BLaER1 (cell line): ENCODE data around the gene ZNF746.

Experiments
- H3K27ac ChIP-seq: shearing (Covaris generic); formaldehyde crosslinking; 2 replicates; pipeline ENCODE4 v1.8.1; 2022
- H3K27me3 ChIP-seq: shearing (Covaris generic); formaldehyde crosslinking; 2 replicates; pipeline ENCODE4 v1.8.1; 2022
- H3K36me3 ChIP-seq: shearing (Covaris generic); formaldehyde crosslinking; 2 replicates; pipeline ENCODE4 v1.8.1; 2022
- H3K4me1 ChIP-seq: shearing (Covaris generic); formaldehyde crosslinking; 2 replicates; pipeline ENCODE4 v1.8.1; 2022
- H3K4me2 ChIP-seq: shearing (Covaris generic); formaldehyde crosslinking; 2 replicates; pipeline ENCODE4 v1.8.1; 2022
- H3K4me3 ChIP-seq: shearing (Covaris generic); formaldehyde crosslinking; 2 replicates; pipeline ENCODE4 v1.8.1; 2022
- H3K9ac ChIP-seq: shearing (Covaris generic); formaldehyde crosslinking; 2 replicates; pipeline ENCODE4 v1.8.1; 2022
- H3K9me3 ChIP-seq: shearing (Covaris generic); formaldehyde crosslinking; 2 replicates; pipeline ENCODE4 v1.8.1; 2022
- H4K20me1 ChIP-seq: shearing (Covaris generic); formaldehyde crosslinking; 2 replicates; pipeline ENCODE4 v1.8.1; 2022
- Cebpa-rat ChIP-seq: shearing (Covaris generic); IDR thresholded peaks from 2 replicates; pipeline ENCODE4 v1.8.1; 2022

ZNF746 gene

GRCh38 chr7:149497467-149498261 is at the start of gene ZNF746:
TSS of gene ZNF746 (minus strand) at chr7:149497809. CDS start at chr7:149497536, 273 bp downstream.
- H3K4me3 ChIP-seq = peak within 1 kb of the TSS; percentile 95
- peak within 1 kb of the TSS; percentile 99 for H3K9ac ChIP-seq
- H4K20me1 ChIP-seq = peaks cover 32% of the 10 kb centered on the region
- peak within 1 kb of the TSS; percentile 94 for H3K4me2 ChIP-seq
- TF ChIP-seq Cebpa-rat = no peak
- peak within 1 kb of the TSS; percentile 98 for H3K27ac ChIP-seq
- peaks cover 23% of the 10 kb centered on the region for H3K4me1 ChIP-seq
- no peaks in the 10 kb centered on the region for H3K27me3 ChIP-seq
- no peaks in the 10 kb centered on the region for H3K9me3 ChIP-seq
- peaks cover 29% of the 10 kb centered on the region for H3K36me3 ChIP-seq

- Histone ChIP-seq H3K36me3 (peaks cover 71% of the 10 kb centered on the region), H3K4me2 (no peak overlapping the region), H3K9me3 (peaks cover 38% of the 10 kb centered on the region), H3K27ac (no peak overlapping the region), H3K27me3 (no peaks in the 10 kb centered on the region), H3K4me3 (no peak overlapping the region), H3K4me1 (no peaks in the 10 kb centered on the region), H3K9ac (no peak overlapping the region), H4K20me1 (no peaks in the 10 kb centered on the region)
- no peak for TF ChIP-seq Cebpa-rat
These were observed 49.5 kb upstream of the ZNF746 start for GRCh38 chr7:149547126-149547525.

- H3K36me3 ChIP-seq = peaks cover 68% of the 10 kb centered on the region
- no peak overlapping the region for H3K4me2 ChIP-seq
- H3K9ac ChIP-seq = no peak overlapping the region
- no peaks in the 10 kb centered on the region for H3K4me1 ChIP-seq
- no peaks in the 10 kb centered on the region for H3K27me3 ChIP-seq
- no peak overlapping the region for H3K4me3 ChIP-seq
- H3K9me3 ChIP-seq = peaks cover 46% of the 10 kb centered on the region
- H4K20me1 ChIP-seq = no peaks in the 10 kb centered on the region
- TF ChIP-seq Cebpa-rat = no peak
- no peak overlapping the region for H3K27ac ChIP-seq
These were observed 48.7 kb upstream of the ZNF746 start for GRCh38 chr7:149546331-149546730.

- Histone ChIP-seq H3K4me1 (no peaks in the 10 kb centered on the region), H3K4me3 (no peak overlapping the region), H3K36me3 (peaks cover 49% of the 10 kb centered on the region), H4K20me1 (no peaks in the 10 kb centered on the region), H3K9me3 (peaks cover 41% of the 10 kb centered on the region), H3K27ac (no peak overlapping the region), H3K4me2 (no peak overlapping the region), H3K27me3 (no peaks in the 10 kb centered on the region), H3K9ac (no peak overlapping the region)
- no peak for TF ChIP-seq Cebpa-rat
These were observed 46.4 kb upstream of the ZNF746 start for GRCh38 chr7:149544028-149544427.

- Histone ChIP-seq H3K9me3 (peaks cover 54% of the 10 kb centered on the region), H3K4me3 (no peak overlapping the region), H4K20me1 (no peaks in the 10 kb centered on the region), H3K4me1 (no peaks in the 10 kb centered on the region), H3K27me3 (no peaks in the 10 kb centered on the region), H3K27ac (no peak overlapping the region), H3K9ac (no peak overlapping the region), H3K36me3 (no peaks in the 10 kb centered on the region), H3K4me2 (no peak overlapping the region)
- TF ChIP-seq Cebpa-rat = no peak
These were observed 35.0 kb upstream of the ZNF746 start for GRCh38 chr7:149532654-149533053.

GRCh38 chr7:149529136-149529718 is 31.6 kb upstream of the ZNF746 start:
- H3K27ac ChIP-seq = no peak overlapping the region
- 0 out of 2 replicates have a peak overlapping the region, but pooled peaks have one; percentile 26 for H3K4me3 ChIP-seq
- no peak overlapping the region for H3K9ac ChIP-seq
- H4K20me1 ChIP-seq = no peaks in the 10 kb centered on the region
- H3K27me3 ChIP-seq = no peaks in the 10 kb centered on the region
- H3K9me3 ChIP-seq = peaks cover 71% of the 10 kb centered on the region
- no peaks in the 10 kb centered on the region for H3K36me3 ChIP-seq
- no peak overlapping the region for H3K4me2 ChIP-seq
- TF ChIP-seq Cebpa-rat = no peak
- H3K4me1 ChIP-seq = no peaks in the 10 kb centered on the region

GRCh38 chr7:149527414-149527813 is 29.8 kb upstream of the ZNF746 start:
- H3K4me3 ChIP-seq = no peak overlapping the region
- no peak for TF ChIP-seq Cebpa-rat
- no peaks in the 10 kb centered on the region for H3K36me3 ChIP-seq
- no peak overlapping the region for H3K9ac ChIP-seq
- H4K20me1 ChIP-seq = no peaks in the 10 kb centered on the region
- H3K9me3 ChIP-seq = peaks cover 66% of the 10 kb centered on the region
- H3K4me1 ChIP-seq = no peaks in the 10 kb centered on the region
- H3K27ac ChIP-seq = no peak overlapping the region
- no peaks in the 10 kb centered on the region for H3K27me3 ChIP-seq
- H3K4me2 ChIP-seq = no peak overlapping the region

GRCh38 chr7:149525280-149525679 is 27.7 kb upstream of the ZNF746 start:
- Histone ChIP-seq H4K20me1 (no peaks in the 10 kb centered on the region), H3K4me1 (no peaks in the 10 kb centered on the region), H3K36me3 (no peaks in the 10 kb centered on the region), H3K27me3 (no peaks in the 10 kb centered on the region), H3K4me3 (no peak overlapping the region), H3K27ac (no peak overlapping the region), H3K4me2 (no peak overlapping the region), H3K9me3 (peaks cover 49% of the 10 kb centered on the region), H3K9ac (no peak overlapping the region)
- TF ChIP-seq Cebpa-rat = no peak

- Histone ChIP-seq H3K9ac (no peak overlapping the region), H3K4me2 (no peak overlapping the region), H3K9me3 (peaks cover 40% of the 10 kb centered on the region), H3K27me3 (no peaks in the 10 kb centered on the region), H3K27ac (no peak overlapping the region), H3K4me3 (no peak overlapping the region), H3K4me1 (no peaks in the 10 kb centered on the region), H3K36me3 (no peaks in the 10 kb centered on the region), H4K20me1 (no peaks in the 10 kb centered on the region)
- no peak for TF ChIP-seq Cebpa-rat
These were observed 26.8 kb upstream of the ZNF746 start for GRCh38 chr7:149524394-149524793.

- Histone ChIP-seq H3K9me3 (peaks cover 56% of the 10 kb centered on the region), H3K4me3 (no peak overlapping the region), H3K4me1 (peaks cover 5% of the 10 kb centered on the region; the same call in 1 of the 2 replicates), H3K27ac (no peak overlapping the region), H3K36me3 (no peaks in the 10 kb centered on the region), H4K20me1 (no peaks in the 10 kb centered on the region), H3K4me2 (no peak overlapping the region), H3K9ac (no peak overlapping the region), H3K27me3 (no peaks in the 10 kb centered on the region)
- TF ChIP-seq Cebpa-rat = no peak
These were observed 12.6 kb upstream of the ZNF746 start for GRCh38 chr7:149510248-149510647.
